ENCODE results near the gene LRRC75B.
"Not testable (repeated sequence)": the region's sequence is repeated elsewhere in the genome, so short reads cannot be mapped to it uniquely, and the experiment has no call there.

LRRC75B gene, protein sequence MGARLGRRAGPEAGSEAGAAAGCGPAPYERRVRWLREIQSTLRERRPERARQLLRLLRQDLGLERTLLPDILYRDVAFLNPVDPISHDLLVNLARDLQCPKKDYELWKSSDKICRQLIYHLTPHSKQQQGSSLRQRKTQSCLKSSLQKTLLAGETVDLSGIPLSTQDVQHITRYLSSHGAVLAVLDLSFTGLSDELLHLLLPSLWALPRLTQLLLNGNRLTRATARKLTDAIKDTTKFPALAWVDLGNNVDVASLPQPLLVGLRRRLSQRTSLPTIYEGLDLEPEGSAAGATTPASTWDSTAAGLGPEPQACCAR

DNA sequence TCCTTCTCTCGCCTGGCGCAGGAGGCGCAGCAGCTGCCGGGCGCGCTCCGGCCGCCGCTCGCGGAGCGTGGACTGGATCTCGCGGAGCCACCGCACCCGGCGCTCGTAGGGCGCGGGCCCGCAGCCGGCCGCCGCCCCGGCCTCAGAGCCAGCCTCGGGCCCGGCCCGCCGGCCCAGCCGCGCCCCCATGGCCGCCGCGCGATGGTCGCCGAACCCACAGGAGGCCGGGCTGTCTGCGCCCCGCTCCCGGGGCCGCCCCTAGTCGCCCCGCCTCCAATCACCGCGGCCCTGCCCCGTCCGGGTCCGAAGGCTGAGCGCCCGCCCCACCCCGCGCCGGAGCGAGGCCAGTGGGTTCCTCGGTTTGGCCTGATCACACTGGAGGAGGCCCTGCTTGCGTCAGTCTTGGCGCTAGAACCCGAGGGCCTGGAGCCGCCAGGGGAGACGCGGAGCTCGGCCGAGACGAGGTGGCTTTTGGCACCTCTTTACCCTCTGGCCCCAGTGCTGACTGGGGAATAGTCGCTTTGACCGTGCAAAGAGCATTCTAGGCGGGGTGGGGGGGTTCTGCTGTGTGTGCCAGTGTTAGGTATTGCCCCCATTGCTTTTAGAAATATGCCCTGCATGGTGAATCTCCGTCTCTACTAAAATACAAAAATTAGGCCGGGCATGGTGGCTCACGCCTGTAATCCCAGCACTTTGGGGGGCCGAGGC lies at the start of gene LRRC75B:
Gene LRRC75B, minus strand, starts transcription at position 223 of the 708 bp plus-strand sequence. Its CDS starts 34 bp downstream, at position 189.
- peak; percentile 65 for DNase-seq

DNA sequence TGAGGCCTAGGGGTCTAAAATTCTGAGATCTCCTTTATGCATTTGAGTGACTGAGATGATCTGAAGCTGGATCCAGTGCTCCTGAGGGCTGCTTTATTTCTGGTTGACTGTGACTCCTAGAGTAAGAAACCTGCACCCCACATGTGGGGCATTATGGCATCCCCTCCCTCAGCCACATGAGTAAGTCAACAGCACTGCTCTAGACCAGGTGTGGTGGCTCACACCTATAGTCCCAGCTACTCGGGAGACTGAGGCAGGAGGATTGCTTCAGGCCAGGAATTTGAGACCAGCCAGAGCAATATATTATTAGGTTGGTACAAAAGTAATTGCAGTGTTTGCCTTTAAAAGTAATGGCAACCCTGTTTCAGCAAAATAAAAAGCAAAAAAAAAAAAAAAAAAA lies 49.4 kb upstream of the LRRC75B start:
- not testable (repeated sequence) for DNase-seq

DNA sequence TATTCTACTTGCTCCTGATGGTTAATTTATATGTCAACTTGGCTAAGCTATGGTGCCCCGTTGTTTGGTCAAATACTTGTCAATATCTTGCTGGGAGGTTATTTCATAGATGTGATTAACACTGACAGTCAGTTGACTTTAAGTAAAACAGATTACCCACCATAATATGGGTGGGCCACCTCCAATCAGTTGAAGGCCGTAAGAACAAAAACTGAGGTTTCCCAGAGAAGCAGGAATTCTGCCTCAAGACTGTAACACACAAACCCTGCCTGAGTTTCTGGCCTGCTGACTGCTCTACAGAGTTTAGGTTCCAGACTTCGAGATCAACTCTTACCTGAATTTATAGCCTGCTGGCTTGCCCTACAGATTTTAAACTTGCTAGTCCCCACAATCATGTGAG lies 43.6 kb upstream of the LRRC75B start:
- DNase-seq: not testable (repeated sequence)

DNA sequence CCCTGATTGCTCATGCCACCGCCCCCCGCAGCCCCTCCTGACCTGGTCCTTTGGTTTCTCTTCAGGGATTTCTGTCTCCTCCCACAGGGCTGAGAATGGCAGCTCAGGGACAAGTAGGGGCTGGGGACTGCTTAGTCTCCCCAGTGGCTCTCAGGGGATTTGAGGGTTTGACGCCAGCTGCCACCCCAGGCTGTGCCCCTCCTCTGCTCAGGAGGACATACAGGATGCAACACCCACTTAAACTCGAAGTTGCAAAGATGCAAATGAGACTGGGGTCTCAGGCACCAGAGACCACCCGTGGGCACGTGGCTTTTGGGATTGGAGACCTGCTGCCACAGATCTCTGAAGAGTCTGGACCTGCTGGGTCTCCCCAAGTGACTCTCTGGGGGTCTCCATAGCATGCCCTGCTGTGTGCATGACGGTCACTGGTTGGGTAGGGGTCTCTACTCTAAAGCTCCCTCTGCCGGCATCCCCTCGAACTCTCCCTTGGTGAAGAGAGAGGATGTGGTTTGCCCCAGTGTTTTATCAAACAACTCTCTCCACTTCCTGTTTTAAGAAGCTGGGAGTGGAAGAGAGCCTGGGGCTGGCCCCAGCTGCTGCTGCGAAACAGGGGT lies 42.0 kb upstream of the LRRC75B start:
- DNase-seq: not testable (repeated sequence)

DNA sequence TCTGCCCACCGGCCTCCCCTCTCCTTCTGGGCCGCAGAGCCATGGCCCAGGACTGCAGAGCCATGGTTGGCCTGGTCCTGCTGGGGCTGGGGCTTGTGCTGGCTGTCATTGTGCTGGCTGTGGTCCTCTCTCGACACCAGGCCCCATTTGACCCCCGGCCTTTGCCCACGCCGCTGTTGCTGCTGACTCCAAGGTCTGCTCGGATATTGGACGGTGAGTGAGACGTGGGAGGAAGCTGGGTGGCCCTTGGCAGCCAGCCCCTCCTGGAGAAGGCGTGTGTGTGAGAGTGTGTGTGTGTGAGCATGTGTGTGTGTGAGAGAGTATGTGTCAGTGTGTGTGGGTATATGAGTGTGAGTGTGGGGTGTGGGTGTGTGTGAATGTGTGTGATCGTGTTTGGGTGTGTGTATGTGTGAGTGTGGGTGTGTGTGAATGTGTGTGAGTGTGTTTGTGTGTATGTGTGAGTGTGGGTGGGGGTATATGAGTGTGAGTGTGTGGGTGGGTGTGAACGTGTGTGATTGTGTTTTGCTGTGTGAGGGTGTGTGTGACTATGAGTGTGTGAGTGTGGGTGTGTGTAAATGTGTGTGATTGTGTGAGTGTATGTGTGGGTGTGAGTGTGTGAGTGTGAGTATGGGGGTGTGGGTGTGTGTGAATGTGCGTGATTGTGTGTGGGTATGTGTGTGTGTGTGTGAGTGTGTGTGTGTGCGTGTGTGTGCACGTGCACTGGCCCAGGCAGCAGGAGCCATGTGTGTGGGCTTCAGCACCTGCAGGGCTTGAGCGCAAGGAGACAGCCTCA lies 40.6 kb upstream of the LRRC75B start:
- not testable (repeated sequence) for DNase-seq

DNA sequence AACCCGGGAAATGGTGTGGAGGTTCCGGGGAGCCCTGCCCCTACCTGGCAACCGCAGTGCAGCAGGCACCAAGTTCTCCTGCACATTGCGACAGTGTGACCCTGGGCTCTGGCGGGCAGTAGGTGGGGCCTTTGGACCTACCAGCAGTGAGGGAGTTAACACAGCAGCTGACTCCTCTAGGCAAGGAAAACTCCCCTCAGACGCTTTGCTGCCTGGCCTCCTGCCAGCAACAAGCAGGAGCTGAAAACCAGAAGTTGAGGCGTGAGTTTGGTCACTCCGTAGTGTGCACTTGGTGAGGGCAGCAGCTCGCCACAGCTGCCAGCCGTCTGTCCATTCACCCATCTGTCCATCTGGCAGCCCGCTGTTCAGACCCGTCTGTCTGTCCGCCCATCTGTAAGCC lies 39.8 kb upstream of the LRRC75B start:
- DNase-seq: not testable (repeated sequence)

DNA sequence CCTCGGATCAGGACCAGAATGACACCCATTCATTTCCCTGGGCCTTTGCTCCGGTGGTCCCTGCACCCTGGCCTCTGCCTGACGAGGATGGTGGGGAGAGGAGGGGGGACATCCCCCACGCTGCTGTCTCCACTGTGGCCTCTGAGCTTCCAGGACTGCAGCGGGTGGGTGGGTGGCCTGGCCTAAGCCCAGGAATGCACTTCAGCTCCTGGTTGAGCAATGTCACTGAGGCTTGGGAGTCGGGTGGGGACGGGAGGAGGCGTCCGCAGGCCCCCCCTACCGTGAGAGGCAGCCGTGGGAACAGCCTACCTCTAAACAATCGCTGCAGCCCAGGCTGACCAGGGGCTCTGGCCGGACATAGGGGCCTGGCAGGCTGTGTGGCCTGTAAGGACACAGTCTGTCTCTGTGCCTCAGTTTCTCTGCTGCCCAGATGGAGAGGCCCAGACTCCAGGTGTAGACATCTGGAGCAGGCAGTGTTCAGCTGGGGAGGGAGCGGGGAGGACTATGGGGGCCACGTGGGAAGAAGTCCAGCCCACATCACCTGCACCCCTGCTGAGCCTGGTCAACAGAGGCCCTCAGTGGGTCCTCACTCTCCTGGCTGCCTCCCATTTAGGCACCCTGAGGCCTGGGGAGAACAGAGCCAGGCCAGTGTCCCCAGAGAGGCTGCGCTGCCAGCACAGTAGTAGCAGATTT lies 38.7 kb upstream of the LRRC75B start:
- DNase-seq: not testable (repeated sequence)

DNA sequence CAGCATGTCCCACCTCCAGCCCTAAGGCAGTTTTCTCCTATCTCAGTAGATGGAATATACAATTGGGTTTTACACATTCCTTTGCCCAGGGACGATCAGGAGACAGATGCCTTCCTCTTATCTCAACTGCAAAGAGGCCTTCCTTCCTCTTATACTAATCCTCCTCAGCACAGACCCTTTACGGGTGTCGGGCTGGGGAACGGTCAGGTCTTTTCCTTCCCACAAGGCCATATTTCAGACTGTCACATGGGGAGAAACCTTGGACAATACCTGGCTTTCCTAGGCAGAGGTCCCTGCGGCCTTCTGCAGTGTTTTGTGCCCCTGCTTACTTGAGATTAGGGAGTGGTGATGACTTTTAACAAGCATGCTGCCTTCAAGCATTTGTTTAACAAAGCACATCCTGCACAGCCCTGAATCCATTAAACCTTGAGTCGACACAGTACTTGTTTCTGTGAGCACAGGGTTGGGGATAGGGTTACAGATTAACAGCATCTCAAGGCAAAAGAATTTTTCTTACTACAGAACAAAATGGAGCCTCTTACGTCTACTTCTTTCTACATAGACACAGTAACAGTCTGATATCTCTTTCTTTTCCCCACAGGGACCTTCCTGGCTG lies 38.0 kb upstream of the LRRC75B start:
- not testable (repeated sequence) for DNase-seq

DNA sequence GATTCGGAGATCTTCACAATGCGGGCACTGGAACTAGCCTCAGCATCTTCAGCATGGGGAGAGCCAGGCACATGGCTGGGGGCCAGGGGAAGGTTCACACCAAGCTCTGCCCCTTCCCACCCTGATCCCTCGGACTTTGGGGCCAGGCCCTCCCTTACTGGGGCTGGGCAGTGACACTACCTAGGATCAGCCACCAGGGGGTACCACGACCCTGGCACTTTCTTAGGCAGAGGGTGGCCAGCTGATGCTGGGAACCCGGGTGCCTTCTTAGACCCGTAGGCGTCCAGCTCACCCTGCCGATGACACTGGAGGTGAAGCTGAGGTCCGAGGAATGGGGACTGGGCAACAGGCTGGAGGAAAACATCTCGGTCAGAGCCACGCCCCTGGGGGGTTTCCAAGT lies 36.2 kb upstream of the LRRC75B start:
- DNase-seq: not testable (repeated sequence)

DNA sequence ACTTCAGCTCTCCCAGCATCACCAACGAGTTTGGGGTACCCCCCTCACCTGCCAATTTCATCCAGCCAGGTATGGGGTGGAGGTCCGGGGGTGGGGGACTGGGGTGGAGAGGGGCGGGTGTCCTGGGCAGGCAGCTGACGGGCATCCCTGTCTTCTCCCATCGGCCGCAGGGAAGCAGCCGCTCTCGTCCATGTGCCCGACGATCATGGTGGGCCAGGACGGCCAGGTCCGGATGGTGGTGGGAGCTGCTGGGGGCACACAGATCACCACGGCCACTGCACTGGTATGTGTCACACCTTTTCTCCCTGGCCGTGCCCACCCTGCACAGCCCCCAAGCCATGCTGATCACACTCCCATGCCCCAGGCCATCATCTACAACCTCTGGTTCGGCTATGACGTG lies 35.0 kb upstream of the LRRC75B start:
- DNase-seq: not testable (repeated sequence)

DNA sequence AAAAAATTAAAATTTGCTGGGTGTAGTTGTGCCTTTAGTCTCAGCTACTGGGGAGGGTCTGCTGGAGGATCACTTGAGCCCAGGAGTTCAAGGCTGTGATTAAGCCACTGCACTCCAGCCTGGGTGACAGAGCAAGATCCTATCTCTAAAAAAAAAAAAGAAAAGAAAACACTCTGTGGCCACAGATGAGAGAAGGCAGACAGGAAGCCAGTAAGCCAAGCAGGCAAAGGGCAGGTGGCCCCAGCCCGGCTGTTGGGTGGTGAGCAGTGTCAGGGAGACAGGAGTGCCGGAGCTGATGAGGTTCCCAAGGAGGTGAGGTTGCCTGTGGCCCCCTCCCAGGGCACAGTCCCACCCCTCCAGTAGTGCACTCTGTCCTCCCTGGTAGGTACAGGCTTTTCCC lies 29.7 kb upstream of the LRRC75B start:
- not testable (repeated sequence) for DNase-seq

DNA sequence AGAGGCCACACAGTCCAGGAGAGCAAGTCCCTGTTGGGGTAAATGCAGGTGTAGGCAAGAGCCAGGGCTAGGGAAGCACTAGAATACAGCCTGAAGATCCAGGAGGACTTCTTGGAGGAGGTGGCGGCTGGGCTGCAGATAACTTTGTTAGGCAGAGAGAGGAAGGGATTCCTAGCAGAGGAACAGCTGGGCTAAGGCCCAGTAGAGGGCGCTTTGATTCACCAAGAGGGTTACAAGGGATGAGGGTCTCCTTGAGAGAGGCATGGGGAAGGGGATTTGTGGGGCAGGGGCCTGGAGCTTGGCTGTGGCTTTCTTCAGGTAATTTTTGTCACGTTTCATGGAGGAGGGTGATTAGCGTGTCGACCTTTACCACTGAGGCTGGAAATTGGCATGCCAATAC lies 28.4 kb upstream of the LRRC75B start:
- not testable (repeated sequence) for DNase-seq

DNA sequence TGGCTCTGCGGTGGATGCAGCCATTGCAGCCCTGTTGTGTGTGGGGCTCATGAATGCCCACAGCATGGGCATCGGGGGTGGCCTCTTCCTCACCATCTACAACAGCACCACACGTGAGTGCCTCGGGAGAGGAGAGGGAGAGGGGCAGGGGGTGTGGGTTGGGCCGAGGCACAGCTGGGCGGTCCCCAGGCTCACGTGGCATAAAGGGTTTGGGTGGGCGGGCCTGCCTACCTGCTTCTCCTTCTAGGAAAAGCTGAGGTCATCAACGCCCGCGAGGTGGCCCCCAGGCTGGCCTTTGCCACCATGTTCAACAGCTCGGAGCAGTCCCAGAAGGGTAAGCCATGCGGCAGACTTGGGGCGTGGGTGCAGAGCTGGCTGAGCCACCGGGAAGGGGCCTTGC lies 21.9 kb upstream of the LRRC75B start:
- not testable (repeated sequence) for DNase-seq

DNA sequence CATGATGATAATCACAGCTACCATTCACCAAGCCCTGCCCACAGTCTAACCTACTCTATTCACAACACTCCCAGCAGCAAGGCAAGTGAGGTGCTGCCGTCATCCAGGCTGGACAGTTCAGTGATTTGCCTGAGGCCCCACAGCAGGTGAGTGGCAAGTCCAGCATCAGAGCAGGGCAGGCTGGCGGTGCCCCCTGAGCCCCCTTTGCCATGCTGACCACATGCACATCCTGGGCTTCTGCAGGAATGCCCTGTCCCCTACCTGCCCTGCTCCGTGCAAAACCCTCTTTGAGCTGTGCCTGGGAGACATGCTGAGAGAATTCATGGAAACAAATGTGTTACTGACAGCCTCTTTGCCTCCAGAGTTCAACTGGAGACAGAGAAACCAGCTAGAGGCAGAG lies 17.0 kb upstream of the LRRC75B start:
- DNase-seq: not testable (repeated sequence)

DNA sequence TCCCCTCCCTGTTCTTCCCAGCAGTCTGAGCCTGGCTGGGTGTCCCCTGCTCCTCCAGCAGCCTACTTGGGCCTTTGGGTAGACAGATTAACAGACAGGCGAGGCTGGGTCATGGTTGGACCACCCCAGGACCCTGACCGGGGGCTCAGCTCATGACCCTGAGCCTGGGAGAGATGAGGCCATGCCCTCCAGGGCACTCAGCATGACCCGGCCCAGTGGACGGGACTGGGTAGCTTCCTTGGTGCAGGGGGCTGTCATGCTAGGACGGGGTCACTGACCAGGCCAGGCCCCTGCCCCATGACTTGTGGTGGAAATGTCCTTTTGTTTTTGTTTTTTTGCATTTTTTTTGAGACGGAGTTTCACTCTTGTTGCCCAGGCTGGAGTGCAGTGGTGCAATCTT lies 15.5 kb upstream of the LRRC75B start:
- not testable (repeated sequence) for DNase-seq

DNA sequence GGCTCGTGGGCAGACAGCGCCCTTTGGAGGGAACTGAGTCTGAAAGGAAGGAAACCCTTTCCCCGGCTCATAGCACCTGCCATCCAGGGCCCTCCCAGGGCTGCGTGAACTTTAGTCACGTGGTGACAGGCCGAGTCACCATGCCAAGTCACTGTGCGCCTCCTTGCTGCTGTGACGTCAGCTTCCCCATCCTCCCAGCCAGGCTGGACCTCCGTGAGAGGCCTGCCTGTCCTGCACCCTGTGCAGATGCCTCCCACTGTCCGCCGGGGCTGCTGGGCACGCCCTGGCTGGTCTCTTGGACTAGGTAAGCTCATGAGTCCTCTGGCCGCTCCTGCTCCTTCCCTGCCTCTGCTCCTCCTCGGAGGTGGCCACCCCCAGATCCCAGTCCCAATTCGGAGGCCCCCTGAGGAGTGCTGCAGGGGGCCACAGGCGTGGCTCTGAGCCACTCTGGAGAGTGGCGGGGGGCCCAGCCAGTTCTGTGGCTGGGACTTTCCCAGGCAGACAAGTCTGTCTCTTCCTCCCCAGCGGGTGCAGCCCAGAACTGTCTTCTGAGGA lies 14.6 kb upstream of the LRRC75B start:
- peak; percentile 6 for DNase-seq

DNA sequence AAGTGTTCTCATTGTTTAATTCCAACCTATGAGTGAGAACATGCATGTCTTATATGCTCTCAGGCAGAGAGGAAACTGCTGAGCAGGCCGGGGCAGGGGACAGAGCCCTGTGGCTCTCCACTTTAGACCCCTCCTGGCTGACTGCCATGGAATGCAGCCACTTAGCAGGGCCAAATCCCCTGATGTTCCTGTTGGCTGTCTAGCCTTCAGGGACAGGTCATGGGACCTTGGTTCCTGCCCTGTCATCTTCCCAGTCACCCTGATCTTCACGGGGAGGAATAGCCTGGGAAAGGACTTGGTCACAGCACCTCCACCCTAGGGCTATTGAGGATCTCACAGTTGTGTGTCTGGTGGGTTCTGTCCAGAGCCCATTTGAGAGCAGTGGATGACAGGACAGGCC lies 13.5 kb upstream of the LRRC75B start:
- DNase-seq: not testable (repeated sequence)

DNA sequence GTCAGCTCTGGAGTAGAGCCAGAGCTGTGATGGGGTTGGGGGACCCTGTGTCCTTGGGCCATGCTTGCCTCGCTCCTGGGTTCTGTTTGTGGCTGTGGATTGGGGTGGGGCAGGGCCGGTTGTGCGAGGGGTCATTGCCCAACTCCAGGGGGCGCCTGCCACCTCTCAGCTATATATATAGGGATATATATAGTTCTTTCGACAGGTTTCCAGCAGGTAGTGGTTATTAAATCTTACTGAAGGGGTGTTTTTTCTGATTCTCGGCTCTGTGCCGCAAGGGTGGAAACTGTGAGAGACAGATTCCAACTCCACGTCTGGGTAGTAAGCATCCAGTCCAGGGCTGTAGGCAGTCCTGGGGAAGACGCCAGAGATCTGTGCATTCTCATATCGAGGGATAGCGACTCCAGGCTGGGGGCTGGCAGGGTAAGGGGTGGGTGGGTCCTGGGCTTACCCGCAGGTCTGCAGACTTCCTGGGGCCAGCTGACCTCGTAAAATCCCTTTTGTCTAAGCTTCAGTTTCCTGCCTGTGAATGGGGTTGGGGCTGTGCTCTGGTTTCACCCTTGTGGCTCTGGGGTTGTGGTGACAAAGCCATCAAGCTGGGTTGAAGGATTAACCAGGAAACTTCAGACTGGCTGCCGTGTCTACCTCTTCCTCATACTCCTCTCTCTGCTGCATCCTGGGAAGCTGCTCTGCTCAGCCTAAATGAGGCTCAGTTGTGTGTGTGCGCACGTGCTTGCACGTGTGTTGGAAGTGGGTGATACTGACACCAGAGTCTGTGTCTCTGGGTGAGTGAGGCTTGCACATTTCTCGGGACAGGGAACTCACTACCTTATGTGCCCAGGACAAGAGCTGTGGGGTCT lies 11.1 kb upstream of the LRRC75B start:
- DNase-seq: not testable (repeated sequence)

DNA sequence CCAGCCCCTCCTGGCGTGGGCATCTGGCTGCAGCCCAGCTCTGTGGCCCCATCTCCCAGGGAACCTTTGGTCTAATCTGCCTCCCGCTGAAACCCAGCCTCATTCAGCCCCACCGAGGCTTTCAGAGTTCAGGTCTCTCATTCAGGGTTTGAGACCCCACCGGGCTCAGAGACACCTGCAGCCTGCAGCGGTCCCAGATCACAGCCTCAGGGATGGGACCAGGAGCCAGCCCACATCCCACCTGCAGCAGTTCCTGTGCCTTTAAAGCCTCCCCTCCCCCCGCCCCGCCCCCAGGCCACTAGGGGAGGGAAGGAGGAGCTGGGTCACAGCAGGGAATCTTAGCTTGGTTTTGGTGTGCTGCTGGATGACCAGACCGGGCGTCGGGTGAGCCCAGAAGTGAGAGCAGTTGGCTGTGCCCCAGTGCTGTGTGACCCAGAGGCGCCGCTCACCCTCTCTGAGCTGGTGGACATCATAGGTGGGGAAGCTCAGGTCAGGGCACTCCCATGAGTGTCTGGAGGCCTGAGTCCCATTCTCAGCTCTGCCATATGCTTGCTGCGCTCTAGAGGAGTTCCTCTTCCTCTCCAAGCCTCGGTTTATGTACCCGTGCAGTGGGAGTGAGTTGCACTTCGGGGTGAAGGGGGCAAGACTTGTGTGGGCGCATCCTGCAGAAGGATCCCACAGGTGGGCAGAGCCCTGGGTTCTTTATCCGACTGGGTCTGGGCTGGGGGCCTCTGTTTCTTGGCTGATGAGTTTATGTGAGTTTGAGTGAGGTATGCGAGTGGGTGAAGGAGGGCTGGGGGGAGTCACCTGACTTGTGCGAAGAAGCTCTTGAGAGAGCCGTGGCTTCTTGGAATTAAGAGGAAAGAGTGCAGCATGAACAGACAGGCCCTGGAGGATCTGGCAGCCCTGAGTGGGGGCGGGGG lies 10.2 kb upstream of the LRRC75B start, which contains the start of gene GGT1:
Gene GGT1, plus strand, starts transcription at position 347 of the 923 bp plus-strand sequence. CDS start 7,889 bp downstream, outside the sequence.
- DNase-seq: not testable (repeated sequence)
